Measurements from ENCODE around the gene CYP27A1.
A peak's percentile ranks its signal among the peaks of the same experiment; 100 is the strongest.
"Not testable (repeated sequence)": the region's sequence is repeated elsewhere in the genome, so short reads cannot be mapped to it uniquely, and the experiment has no call there.

Gene CYP27A1

GRCh38 chr2:218755567-218756404 is 26.2 kb upstream of the CYP27A1 start:
- no peak for TF ChIP-seq CTCF (IDR thresholded peaks at IDR 0.05; ENCODE audit: unreplicated experiment in 3 of 3)
- Mint-ChIP-seq H3K9me3 (no peaks in the 10 kb centered on the region), H3K36me3 (ENCODE audit: low read depth) (peaks cover 65% of the 10 kb centered on the region), H3K27ac (peak overlapping the region in 1 of 3 experiments; percentile 88), H3K4me1 (no peaks in the 10 kb centered on the region), H3K4me3 (no peak overlapping the region), H3K27me3 (ENCODE audit: low read depth) (no peaks in the 10 kb centered on the region)

- no peak for TF ChIP-seq CTCF (IDR thresholded peaks at IDR 0.05; ENCODE audit: unreplicated experiment in 3 of 3)
- peak overlapping the region in 2 of 3 experiments; percentile 54 to 88 for H3K27ac Mint-ChIP-seq
- H3K4me3 Mint-ChIP-seq, result no peak overlapping the region
- H3K27me3 Mint-ChIP-seq (ENCODE audit: low read depth), result no peaks in the 10 kb centered on the region
- H3K36me3 Mint-ChIP-seq (ENCODE audit: low read depth), result peaks cover 57% of the 10 kb centered on the region
- no peaks in the 10 kb centered on the region for H3K9me3 Mint-ChIP-seq
- H3K4me1 Mint-ChIP-seq, result no peaks in the 10 kb centered on the region
Measured at GRCh38 chr2:218756599-218757377, 25.2 kb upstream of the CYP27A1 start.

GRCh38 chr2:218761795-218762194 is 20.2 kb upstream of the CYP27A1 start:
- Mint-ChIP-seq H3K4me3 (no peak overlapping the region), H3K27ac (no peak overlapping the region), H3K4me1 (no peaks in the 10 kb centered on the region), H3K27me3 (ENCODE audit: low read depth) (no peaks in the 10 kb centered on the region), H3K36me3 (ENCODE audit: low read depth) (peaks cover 13% of the 10 kb centered on the region), H3K9me3 (no peaks in the 10 kb centered on the region)
- no peak for TF ChIP-seq CTCF (IDR thresholded peaks at IDR 0.05; ENCODE audit: unreplicated experiment in 3 of 3)

GRCh38 chr2:218772759-218773158 is 9.2 kb upstream of the CYP27A1 start:
- not testable (repeated sequence) for H3K27me3 Mint-ChIP-seq (ENCODE audit: low read depth); H3K27ac Mint-ChIP-seq
- peaks cover 43% of the 10 kb centered on the region for H3K36me3 Mint-ChIP-seq (ENCODE audit: low read depth)

GRCh38 chr2:218773881-218774280 is 8.1 kb upstream of the CYP27A1 start:
- Mint-ChIP-seq H3K36me3 (ENCODE audit: low read depth) (peaks cover 44% of the 10 kb centered on the region), H3K27me3 (ENCODE audit: low read depth) (no peaks in the 10 kb centered on the region), H3K9me3 (peaks cover 7% of the 10 kb centered on the region), H3K27ac (no peak overlapping the region), H3K4me3 (no peak overlapping the region), H3K4me1 (peaks cover 3% of the 10 kb centered on the region)
- no peak for TF ChIP-seq CTCF (IDR thresholded peaks at IDR 0.05; ENCODE audit: unreplicated experiment in 3 of 3)

More at GRCh38 chr2:218772759-218773158, 9.2 kb upstream of the CYP27A1 start:
- not testable (repeated sequence) for H3K4me3 Mint-ChIP-seq, H3K9me3 Mint-ChIP-seq, H3K4me1 Mint-ChIP-seq

GRCh38 chr2:218776488-218776887 is 5.5 kb upstream of the CYP27A1 start:
- peaks cover 42% of the 10 kb centered on the region for H3K36me3 Mint-ChIP-seq (ENCODE audit: low read depth)
- no peak overlapping the region for H3K27ac Mint-ChIP-seq
- H3K27me3 Mint-ChIP-seq (ENCODE audit: low read depth), result peaks cover 13% of the 10 kb centered on the region
- TF ChIP-seq CTCF (IDR thresholded peaks at IDR 0.05; ENCODE audit: unreplicated experiment in 3 of 3), result no peak
- H3K4me3 Mint-ChIP-seq, result no peak overlapping the region
- peaks cover 22% of the 10 kb centered on the region for H3K4me1 Mint-ChIP-seq
- H3K9me3 Mint-ChIP-seq, result peaks cover 7% of the 10 kb centered on the region
